A549 treated with AZD9567 at 1 μM for 4 hours (cell line): ENCODE results near the gene LCE2D. TPM values are rescaled to one million over a fixed set of nuclear protein-coding genes. Genes with fewer than 3 reads are reported as not detected.

Experiments used
- total RNA-seq: library from RNA; stranded (reverse); fragments of 200-300 nt; extraction: Qiagen RNA extraction; gene quantifications from 5 replicates; pipeline ENCODE4 v1.2.3, GENCODE V29; 2022; ENCODE audit not compliant: insufficient read depth

LCE2D gene, protein sequence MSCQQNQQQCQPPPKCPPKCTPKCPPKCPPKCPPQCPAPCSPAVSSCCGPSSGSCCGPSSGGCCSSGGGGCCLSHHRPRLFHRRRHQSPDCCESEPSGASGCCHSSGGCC
- total RNA-seq, result not detected in 5 replicates

DNA sequence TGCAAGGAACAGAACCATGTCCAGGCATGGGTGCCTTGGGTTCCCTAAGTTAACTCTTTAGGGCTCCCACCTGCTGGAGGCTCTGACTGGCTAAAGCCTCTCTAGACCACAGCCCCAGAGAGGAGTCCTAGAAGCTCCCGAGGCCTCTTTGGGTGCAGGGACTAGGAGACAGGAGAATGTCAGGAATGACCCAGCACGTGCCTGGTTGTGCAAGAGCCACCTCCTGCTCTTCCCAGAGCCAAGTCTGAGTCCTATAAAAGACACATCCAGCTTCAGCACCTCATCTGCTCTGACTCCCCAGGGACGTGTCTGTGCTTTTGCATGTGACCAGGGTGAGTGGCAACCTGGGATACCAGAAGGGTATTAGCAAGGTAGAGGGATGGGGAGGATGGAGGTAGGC lies at the start of gene LCE2D:
Gene LCE2D (plus strand): TSS at position 283 of the 400 bp plus-strand sequence. CDS start 726 bp downstream, outside the sequence.

DNA sequence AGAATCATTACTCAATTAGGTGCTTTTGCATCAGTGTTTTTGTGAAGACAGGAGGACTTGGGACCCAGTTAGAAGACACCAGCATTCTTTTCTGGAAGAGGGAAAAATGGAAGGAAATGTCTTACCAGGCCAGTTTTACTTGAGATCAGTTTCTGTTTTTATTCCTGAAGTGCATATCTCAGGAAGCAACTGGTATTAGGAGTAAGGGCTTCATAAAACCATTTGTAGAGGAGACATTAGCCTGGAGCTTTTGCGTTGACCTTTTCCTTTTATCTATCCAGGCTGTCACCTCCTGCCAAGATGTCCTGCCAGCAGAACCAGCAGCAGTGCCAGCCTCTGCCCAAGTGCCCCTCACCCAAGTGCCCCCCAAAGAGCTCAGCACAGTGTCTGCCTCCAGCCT lies 49.7 kb upstream of the LCE2D start, which contains the start of gene LCE3B:
Gene LCE3B (plus strand): TSS at position 301 of the 400 bp plus-strand sequence. CDS start 0 bp downstream, at position 301.

DNA sequence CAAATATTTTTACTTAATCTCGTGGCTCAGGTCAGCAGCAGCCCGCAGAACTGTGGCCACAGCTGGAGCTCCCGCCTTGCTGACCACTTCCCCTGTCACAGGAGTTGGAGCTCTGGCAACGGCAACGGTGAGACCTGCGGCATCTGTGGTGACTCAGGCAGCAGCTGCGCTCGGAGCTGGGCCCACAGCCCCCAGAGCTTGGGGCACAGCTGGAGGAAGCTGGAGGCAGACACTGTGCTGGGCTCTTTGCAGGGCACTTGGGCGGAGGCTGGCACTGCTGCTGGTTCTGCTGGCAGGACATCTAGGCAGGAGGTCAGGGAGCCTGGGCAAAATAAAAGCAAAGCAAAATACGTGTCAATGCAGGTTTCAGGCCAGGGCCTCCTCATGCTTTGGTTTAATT lies 40.4 kb upstream of the LCE2D start, which contains the start of gene LCE3A:
Gene LCE3A (minus strand): TSS at position 301 of the 400 bp plus-strand sequence. CDS start 0 bp downstream, at position 301.

DNA sequence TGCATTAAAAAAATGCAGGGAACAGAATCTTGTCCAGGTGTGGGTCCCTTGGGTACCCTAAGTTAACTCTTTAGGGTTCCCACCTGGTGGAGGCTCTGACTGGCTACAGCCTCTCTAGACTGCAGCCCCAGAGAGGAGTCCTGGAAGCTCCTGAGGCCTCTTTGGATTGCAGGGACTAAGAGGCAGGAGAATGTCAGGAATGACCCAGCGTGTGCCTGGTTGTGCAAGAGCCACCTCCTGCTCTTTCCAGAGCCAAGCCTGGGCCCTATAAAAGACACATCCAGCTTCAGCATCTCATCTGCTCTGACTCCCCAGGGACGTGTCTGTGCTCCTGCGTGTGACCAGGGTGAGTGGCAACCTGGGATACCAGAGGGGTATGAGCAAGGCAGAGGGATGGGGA lies 11.8 kb downstream of the LCE2D start, which contains the start of gene LCE2C:
Gene LCE2C (plus strand): TSS at position 297 of the 400 bp plus-strand sequence. CDS start 737 bp downstream, outside the sequence.

DNA sequence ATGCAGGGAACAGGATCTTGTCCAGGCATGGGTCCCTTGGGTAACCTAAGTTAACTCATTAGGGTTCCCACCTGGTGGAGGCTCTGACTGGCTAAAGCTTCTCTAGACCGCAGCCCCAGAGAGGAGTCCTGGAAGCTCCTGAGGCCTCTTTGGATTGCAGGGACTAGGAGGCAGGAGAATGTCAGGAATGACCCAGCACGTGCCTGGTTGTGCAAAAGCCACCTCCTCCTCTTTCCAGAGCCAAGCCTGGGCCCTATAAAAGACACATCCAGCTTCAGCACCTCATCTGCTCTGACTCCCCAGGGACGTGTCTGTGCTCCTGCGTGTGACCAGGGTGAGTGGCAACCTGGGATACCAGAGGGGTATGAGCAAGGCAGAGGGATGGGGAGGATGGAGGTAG lies 22.6 kb downstream of the LCE2D start, which contains the start of gene LCE2B:
Gene LCE2B (plus strand): TSS at position 301 of the 400 bp plus-strand sequence. CDS start 721 bp downstream, outside the sequence.

DNA sequence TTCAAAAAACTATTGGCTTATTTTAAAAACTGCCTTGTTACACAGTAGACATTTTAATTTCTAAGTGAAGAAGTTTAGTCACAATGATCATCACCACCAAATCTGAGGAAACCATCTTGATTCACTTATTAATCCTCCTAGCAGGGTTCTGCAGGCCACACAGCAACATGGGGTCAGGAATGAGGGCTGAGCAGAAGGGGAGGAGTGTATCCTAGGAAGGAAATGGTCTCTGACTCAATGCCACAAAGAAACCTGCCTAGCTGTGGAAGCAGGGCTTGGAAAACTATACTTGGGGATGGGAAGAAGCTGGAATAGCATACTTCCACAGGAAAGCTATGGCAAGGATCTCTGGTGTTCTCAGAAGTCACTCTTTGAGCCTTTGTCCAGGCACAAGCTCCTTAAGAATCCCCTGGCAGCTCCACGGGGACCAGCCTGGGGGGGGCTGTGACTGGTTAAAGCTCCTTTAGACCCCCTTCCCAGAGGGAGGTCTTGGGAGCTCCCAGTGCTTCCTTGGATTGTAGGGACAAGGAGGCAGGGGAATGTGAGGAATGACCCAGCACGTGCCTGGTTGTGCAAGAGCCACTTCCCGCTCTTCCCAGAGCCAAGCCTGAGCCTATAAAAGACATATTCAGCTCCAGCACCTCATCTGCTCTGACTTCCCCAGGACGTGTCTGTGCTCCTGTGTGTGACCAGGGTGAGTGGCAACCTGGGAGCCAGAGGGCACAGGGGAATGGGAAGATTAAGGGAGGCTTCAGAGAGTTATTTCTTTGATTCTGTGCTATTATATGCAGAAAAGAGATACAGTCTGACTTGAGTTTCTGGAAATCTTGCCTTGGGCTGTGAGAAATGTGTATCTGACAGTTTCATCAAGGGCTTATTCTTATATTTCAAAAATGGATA lies 34.8 kb downstream of the LCE2D start, which contains the start of gene LCE2A:
Gene LCE2A (plus strand): TSS at position 645 of the 900 bp plus-strand sequence. CDS start 557 bp downstream, outside the sequence.

DNA sequence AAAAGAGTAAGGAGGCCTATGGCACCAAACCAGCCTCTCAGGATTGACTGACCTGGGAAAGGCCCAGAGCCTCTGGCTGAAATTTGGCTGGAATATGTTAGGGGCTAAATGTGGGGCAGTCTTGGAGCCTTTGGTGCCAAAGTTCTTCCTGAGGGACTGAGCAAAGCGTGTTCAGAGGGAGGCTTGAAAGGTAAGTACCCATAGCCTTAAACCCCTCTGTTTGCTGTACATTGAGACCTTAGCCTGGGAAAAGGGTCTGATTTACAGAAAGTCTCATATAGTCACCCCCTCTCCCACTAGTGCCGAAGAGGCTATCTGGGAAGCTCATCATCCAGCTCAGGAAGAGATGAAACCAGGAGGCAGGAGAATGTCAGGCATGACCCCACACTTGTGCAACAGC lies 44.7 kb downstream of the LCE2D start, which contains the start of gene LCE4A:
Gene LCE4A (plus strand): TSS at position 301 of the 400 bp plus-strand sequence. CDS start 916 bp downstream, outside the sequence.

Other genes with a start within 250 kb of the LCE2D start
- gene CRNN, start 249.1 kb upstream of the LCE2D start, total RNA-seq, result not detected in 5 replicates
- gene LCE5A, start 152.6 kb upstream of the LCE2D start, total RNA-seq, result not detected in 5 replicates
- gene CRCT1, start 148.9 kb upstream of the LCE2D start, total RNA-seq, result 0.21 to 0.83 TPM (median 0.34 TPM) in 4 of 5 replicates, not detected in the other
- gene LCE3E, start 96.6 kb upstream of the LCE2D start, total RNA-seq, result 0.15 TPM in 1 of 5 replicates, not detected in the others
- gene LCE3D, start 82.9 kb upstream of the LCE2D start, total RNA-seq, result 1.2 to 1.8 TPM (median 1.4 TPM) in 4 of 5 replicates, not detected in the other
- not detected in 5 replicates for gene LCE3C, start 63.1 kb upstream of the LCE2D start, total RNA-seq
- gene LCE3B, start 49.6 kb upstream of the LCE2D start, total RNA-seq, result not detected in 5 replicates
- not detected in 5 replicates for gene LCE3A, start 40.3 kb upstream of the LCE2D start, total RNA-seq
- gene LCE2C, start 11.9 kb downstream of the LCE2D start, total RNA-seq, result not detected in 5 replicates
- not detected in 5 replicates for gene LCE2B, start 22.7 kb downstream of the LCE2D start, total RNA-seq
- gene LCE2A, start 35.0 kb downstream of the LCE2D start, total RNA-seq, result not detected in 5 replicates
- gene LCE4A, start 44.8 kb downstream of the LCE2D start, total RNA-seq, result not detected in 5 replicates
- not detected in 5 replicates for gene KPRP, start 94.6 kb downstream of the LCE2D start, total RNA-seq
- not detected in 5 replicates for gene LCE1F, start 111.8 kb downstream of the LCE2D start, total RNA-seq
- gene LCE1E, start 122.9 kb downstream of the LCE2D start, total RNA-seq, result 0.07 TPM in 1 of 5 replicates, not detected in the others
- not detected in 5 replicates for gene LCE1D, start 133.3 kb downstream of the LCE2D start, total RNA-seq
- not detected in 5 replicates for gene LCE1C, start 143.3 kb downstream of the LCE2D start, total RNA-seq
- 0.09 TPM in 1 of 5 replicates, not detected in the others for gene LCE1B, start 148.6 kb downstream of the LCE2D start, total RNA-seq
- not detected in 5 replicates for gene LCE1A, start 164.1 kb downstream of the LCE2D start, total RNA-seq
- gene LCE6A, start 179.5 kb downstream of the LCE2D start, total RNA-seq, result not detected in 5 replicates
- not detected in 5 replicates for gene LCE7A, start 196.6 kb downstream of the LCE2D start, total RNA-seq
- not detected in 5 replicates for gene SMCP, start 214.9 kb downstream of the LCE2D start, total RNA-seq
- 0.05 to 0.09 TPM (median 0.08 TPM) in 4 of 5 replicates, not detected in the other for gene IVL, start 245.2 kb downstream of the LCE2D start, total RNA-seq